ENCODE results near the gene ZDHHC14. TPM values are rescaled to one million over a fixed set of nuclear protein-coding genes. Genes with fewer than 3 reads are reported as not detected.

Gene ZDHHC14
- total and polyA plus RNA-seq, 2 experiments from 2014 or later: 3.0 to 7.4 TPM

- Histone ChIP-seq H3K4me3 (no peak overlapping the region), H3K27me3 (ENCODE audit: insufficient read depth) (no peaks in the 10 kb centered on the region), H3K79me2 (replicated peaks; ENCODE audit: insufficient read depth) (no peaks in the 10 kb centered on the region), H3K27ac (ENCODE audit: low read depth) (no peak overlapping the region), H3K36me3 (ENCODE audit: insufficient read depth) (no peaks in the 10 kb centered on the region), H3F3A (replicated peaks; ENCODE audit: low read depth) (no peaks in the 10 kb centered on the region), H2AFZ (no peak overlapping the region), H3K4me2 (no peak overlapping the region), H3K9me2 (ENCODE audit: insufficient read depth) (no peaks in the 10 kb centered on the region), H4K20me1 (replicated peaks; ENCODE audit: insufficient read depth) (no peaks in the 10 kb centered on the region), H3K4me1 (ENCODE audit: insufficient read depth) (peaks cover 26% of the 10 kb centered on the region)
- Mint-ChIP-seq H3K4me3 (no peak overlapping the region), H3K4me1 (peaks cover 53% of the 10 kb centered on the region), H3K27ac (no peak overlapping the region), H3K9me3 (no peaks in the 10 kb centered on the region), H3K36me3 (ENCODE audit: low read depth) (no peaks in the 10 kb centered on the region), H3K27me3 (ENCODE audit: insufficient read depth, low read depth, poor library complexity) (peaks cover 8% of the 10 kb centered on the region)
- ATAC-seq (no peak), DNase-seq (ENCODE audit: low spot score) (no peak)
- TF ChIP-seq EZH2phosphoT487 (IDR thresholded peaks at IDR 0.05; ENCODE audit: unreplicated experiment): no peak
- no peak for TF ChIP-seq ZNF331 (CRISPR knock-in tag; IDR thresholded peaks at IDR 0.05; ENCODE audit: low read depth)
- no peak for TF ChIP-seq ETS1 (IDR thresholded peaks at IDR 0.05)
- no peak for TF ChIP-seq CREB1 (CRISPR knock-in tag; IDR thresholded peaks at IDR 0.05; ENCODE audit: low read depth)
- TF ChIP-seq STAT1 (IDR thresholded peaks at IDR 0.05; ENCODE audit: unreplicated experiment): no peak
- no peak for TF ChIP-seq NANOG (IDR thresholded peaks at IDR 0.05; ENCODE audit: borderline replicate concordance)
These were observed 52.7 kb downstream of the ZDHHC14 start for GRCh38 chr6:157433678-157434081.

- Mint-ChIP-seq H3K36me3 (ENCODE audit: low read depth) (no peaks in the 10 kb centered on the region), H3K27ac (no peak overlapping the region)
- peaks cover 21% of the 10 kb centered on the region for H3K4me1 ChIP-seq (ENCODE audit: insufficient read depth)
- TF ChIP-seq CTCF (conservative IDR thresholded peaks at IDR 0.05; ENCODE audit: low read depth in 2 of 2) (no peak), ZNF331 (CRISPR knock-in tag; IDR thresholded peaks at IDR 0.05; ENCODE audit: low read depth) (no peak), REST (IDR thresholded peaks at IDR 0.05; ENCODE audit: unreplicated experiment) (no peak), ETS1 (IDR thresholded peaks at IDR 0.05) (no peak), EZH2 (IDR thresholded peaks at IDR 0.05; ENCODE audit: low read depth, unreplicated experiment) (no peak), NANOG (IDR thresholded peaks at IDR 0.05; ENCODE audit: borderline replicate concordance) (no peak), STAT1 (IDR thresholded peaks at IDR 0.05; ENCODE audit: unreplicated experiment) (no peak), EZH2phosphoT487 (IDR thresholded peaks at IDR 0.05; ENCODE audit: unreplicated experiment) (no peak), POLR2AphosphoS5 (IDR thresholded peaks at IDR 0.05; ENCODE audit: low read depth) (no peak)
These were observed 53.5 kb downstream of the ZDHHC14 start for GRCh38 chr6:157434349-157435033.

More at GRCh38 chr6:157434349-157435033, 53.5 kb downstream of the ZDHHC14 start:
- H3K27me3 Mint-ChIP-seq (ENCODE audit: insufficient read depth, low read depth, poor library complexity): peaks cover 5% of the 10 kb centered on the region
- Histone ChIP-seq H2AFZ (no peak overlapping the region), H3K4me3 (no peak overlapping the region), H3K36me3 (ENCODE audit: insufficient read depth) (no peaks in the 10 kb centered on the region), H3K27ac (ENCODE audit: low read depth) (no peak overlapping the region), H3K27me3 (ENCODE audit: insufficient read depth) (no peaks in the 10 kb centered on the region), H3F3A (replicated peaks; ENCODE audit: low read depth) (no peaks in the 10 kb centered on the region), H3K9me2 (ENCODE audit: insufficient read depth) (no peaks in the 10 kb centered on the region), H4K20me1 (replicated peaks; ENCODE audit: insufficient read depth) (no peaks in the 10 kb centered on the region), H3K79me2 (replicated peaks; ENCODE audit: insufficient read depth) (no peaks in the 10 kb centered on the region), H3K4me2 (no peak overlapping the region)
- H3K4me3 Mint-ChIP-seq: no peak overlapping the region
- H3K4me1 Mint-ChIP-seq: peaks cover 46% of the 10 kb centered on the region
- no peaks in the 10 kb centered on the region for H3K9me3 Mint-ChIP-seq
- ATAC-seq: no peak
- no peak for DNase-seq (ENCODE audit: low spot score)
